Suprapubic skin (tissue), 4 donors: ENCODE results near the gene GNB1.

ENCODE experiments used
- EP300 ChIP-seq: sonication (generic); formaldehyde crosslinking; IDR thresholded peaks from one replicate; pipeline ENCODE4 v1.6.1; 2017; ENCODE audit warnings: antibody characterized with exemption
- POLR2A ChIP-seq, 2 donors: fragments of 450-650 bp; IDR thresholded peaks; one replicate each; pipeline ENCODE4 v1.6.1; 2017; ENCODE audit warnings: antibody characterized with exemption in 2 of 2, mild to moderate bottlenecking in 2 of 2, moderate library complexity in 2 of 2
- POLR2AphosphoS5 ChIP-seq, 3 donors: sonication (generic); formaldehyde crosslinking; IDR thresholded peaks; one replicate each; pipeline ENCODE4 v1.6.1; 2017; ENCODE audit warnings: antibody characterized with exemption in 3 of 3
- TF ChIP-seq, protein P1 (sequence below), 2 donors: fragments of 200-600 bp in 1 of 2; fragments of 450-650 bp in 1 of 2; sonication (generic) in 1 of 2; IDR thresholded peaks; one replicate each; pipeline ENCODE4 v1.5.1; 2016 to 2019; ENCODE audit warnings: antibody characterized with exemption in 2 of 2, mild to moderate bottlenecking in 1 of 2, moderate library complexity in 1 of 2

DNA sequence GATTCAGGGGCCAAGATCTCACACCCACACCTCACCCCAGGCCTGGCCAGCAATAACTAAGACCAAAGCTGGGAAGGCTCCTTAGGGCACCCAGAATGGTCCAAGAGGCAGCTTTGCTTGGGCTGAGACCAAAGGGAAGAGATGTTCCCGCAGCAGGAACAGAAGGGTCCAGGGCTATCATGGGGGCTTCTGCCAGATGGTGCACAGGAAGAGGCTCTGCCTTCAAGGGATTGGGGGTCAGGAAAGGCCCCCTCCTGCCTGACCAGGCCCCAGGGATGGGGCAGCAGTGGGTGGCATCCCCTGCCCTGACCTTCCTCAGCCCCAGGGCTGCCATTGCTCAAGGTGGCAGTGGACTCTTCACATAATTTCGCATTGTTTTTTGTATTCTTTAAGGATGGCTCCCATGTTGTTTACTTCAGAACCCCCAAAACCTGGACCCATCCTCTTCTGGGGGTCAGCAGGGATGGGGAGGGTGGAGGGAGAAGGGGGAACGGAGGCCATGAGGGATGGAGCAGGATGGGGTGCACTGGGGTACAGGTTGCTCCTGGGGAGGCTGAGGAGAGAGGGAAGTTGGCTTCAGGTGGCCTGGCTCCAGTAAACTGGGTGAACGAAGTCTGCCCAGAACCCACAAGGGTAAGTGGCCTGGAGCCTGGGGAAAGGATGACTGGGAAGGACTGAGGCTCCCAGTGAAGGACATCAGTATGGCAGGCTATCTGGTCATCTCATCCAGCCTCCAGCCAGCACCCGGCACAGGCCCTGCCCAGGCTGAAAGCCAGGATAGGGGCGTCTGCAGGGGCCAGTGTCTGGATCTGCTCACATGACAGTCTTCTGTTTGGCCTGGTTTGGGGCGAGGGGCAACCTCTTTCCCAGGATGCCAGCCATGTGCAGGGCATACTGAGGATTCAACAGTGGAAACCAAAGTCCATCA, 110.0 kb downstream of the GNB1 start:
- TF ChIP-seq, protein P1, sequence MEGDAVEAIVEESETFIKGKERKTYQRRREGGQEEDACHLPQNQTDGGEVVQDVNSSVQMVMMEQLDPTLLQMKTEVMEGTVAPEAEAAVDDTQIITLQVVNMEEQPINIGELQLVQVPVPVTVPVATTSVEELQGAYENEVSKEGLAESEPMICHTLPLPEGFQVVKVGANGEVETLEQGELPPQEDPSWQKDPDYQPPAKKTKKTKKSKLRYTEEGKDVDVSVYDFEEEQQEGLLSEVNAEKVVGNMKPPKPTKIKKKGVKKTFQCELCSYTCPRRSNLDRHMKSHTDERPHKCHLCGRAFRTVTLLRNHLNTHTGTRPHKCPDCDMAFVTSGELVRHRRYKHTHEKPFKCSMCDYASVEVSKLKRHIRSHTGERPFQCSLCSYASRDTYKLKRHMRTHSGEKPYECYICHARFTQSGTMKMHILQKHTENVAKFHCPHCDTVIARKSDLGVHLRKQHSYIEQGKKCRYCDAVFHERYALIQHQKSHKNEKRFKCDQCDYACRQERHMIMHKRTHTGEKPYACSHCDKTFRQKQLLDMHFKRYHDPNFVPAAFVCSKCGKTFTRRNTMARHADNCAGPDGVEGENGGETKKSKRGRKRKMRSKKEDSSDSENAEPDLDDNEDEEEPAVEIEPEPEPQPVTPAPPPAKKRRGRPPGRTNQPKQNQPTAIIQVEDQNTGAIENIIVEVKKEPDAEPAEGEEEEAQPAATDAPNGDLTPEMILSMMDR (IDR thresholded peaks at IDR 0.05) = no peak
- no peak for TF ChIP-seq POLR2A (IDR thresholded peaks at IDR 0.05)
- TF ChIP-seq POLR2AphosphoS5 (IDR thresholded peaks at IDR 0.05) = no peak
- TF ChIP-seq EP300 = no peak
